AG04449 (cell line): ENCODE measurements around the gene GPR55.

Source experiments
- CTCF ChIA-PET: fragments of 350-600 bp; formaldehyde crosslinking; extraction: SDS; loops from one replicate; lab custom pipeline; 2021; ENCODE audit warnings: antibody characterized with exemption; lab: Yijun Ruan, JAX
- POLR2A ChIA-PET: fragments of 400-600, 350-600 bp; formaldehyde crosslinking; extraction: SDS; loops from one replicate; lab custom pipeline; 2020; ENCODE audit warnings: antibody characterized with exemption, inconsistent platforms; lab: Yijun Ruan, JAX
- DNase-seq: peaks from one replicate; pipeline ENCODE4 v3.0.0-alpha.2; 2010; ENCODE audit warnings: low read depth, low spot score
- H3K4me3 ChIP-seq: 2 replicates; pipeline ENCODE4 v1.5.1; 2011; ENCODE audit warnings: low read depth, mild to moderate bottlenecking, control low read depth, low read length
- CTCF ChIP-seq: IDR thresholded peaks from one replicate; pipeline ENCODE4 v1.5.1; 2011; ENCODE audit warnings: mild to moderate bottlenecking, moderate library complexity, low read length, control low read depth, inconsistent platforms; ENCODE audit not compliant: insufficient read depth; ENCODE audit errors: missing control alignments

The GPR55 gene

GRCh38 chr2:230898016-230898712, 26.9 kb downstream of the GPR55 start:
- ChIA-PET CTCF (interaction anchor here (0.9 to 15.7 kb wide), 6 partner anchors 15 to 154 kb away, joined by 3 to 330 read pairs (median 4); no protein-coding TSS in a partner anchor), POLR2A (interaction anchor here (0.5 kb wide), 1 partner anchor 158 kb away, joined by 3 read pairs; the partner anchor contains the start of gene PSMD1)
- DNase-seq: no peak

GRCh38 chr2:230896346-230897115, 28.5 kb downstream of the GPR55 start:
- CTCF ChIA-PET: interaction anchor here (0.8 to 15.7 kb wide), 6 partner anchors 11 to 173 kb away, joined by 3 to 330 read pairs (median 4); no protein-coding TSS in a partner anchor
- POLR2A ChIA-PET: no interaction called here

More at GRCh38 chr2:230898016-230898712, 26.9 kb downstream of the GPR55 start:
- no peak overlapping the region for H3K4me3 ChIP-seq
- TF ChIP-seq CTCF: no peak

GRCh38 chr2:230895536-230896345, 29.3 kb downstream of the GPR55 start:
- ChIA-PET CTCF (interaction anchor here (1.0 to 15.7 kb wide), 5 partner anchors 10 to 157 kb away, joined by 3 to 330 read pairs (median 4); no protein-coding TSS in a partner anchor), POLR2A (no interaction called here)
- TF ChIP-seq CTCF: no peak
- DNase-seq: no peak
- no peak overlapping the region for H3K4me3 ChIP-seq

More at GRCh38 chr2:230896346-230897115, 28.5 kb downstream of the GPR55 start:
- no peak overlapping the region for H3K4me3 ChIP-seq
- no peak for DNase-seq
- no peak for TF ChIP-seq CTCF

- POLR2A ChIA-PET: no interaction called here
These were observed 30.9 kb downstream of the GPR55 start for GRCh38 chr2:230893841-230894781.

More at GRCh38 chr2:230893841-230894781, 30.9 kb downstream of the GPR55 start:
- no peak for TF ChIP-seq CTCF
- no peak overlapping the region for H3K4me3 ChIP-seq
- CTCF ChIA-PET: interaction anchor here (1.5 to 5.1 kb wide), 2 partner anchors 8 to 10 kb away, joined by 5 to 30 read pairs; no protein-coding TSS in a partner anchor
- no peak for DNase-seq
